SU-DHL-6 (cell line): ENCODE measurements around the gene CSTB.

ENCODE experiments used
- EZH2phosphoT487 ChIP-seq: fragments of 200-600 bp; sonication (generic), shearing (Covaris generic); conservative IDR thresholded peaks from 2 replicates; pipeline ENCODE4 v1.6.1; 2018; ENCODE audit warnings: mild to moderate bottlenecking, antibody characterized with exemption, low read length, moderate library complexity, mixed read lengths
- TF ChIP-seq, protein P1 (sequence below): fragments of 200-600 bp; sonication (generic); IDR thresholded peaks from one replicate; pipeline ENCODE4 v1.5.1; 2017; ENCODE audit warnings: antibody characterized with exemption, mild to moderate bottlenecking, low read length, moderate library complexity; ENCODE audit not compliant: insufficient read depth, poor library complexity, severe bottlenecking

- TF ChIP-seq, protein P1, sequence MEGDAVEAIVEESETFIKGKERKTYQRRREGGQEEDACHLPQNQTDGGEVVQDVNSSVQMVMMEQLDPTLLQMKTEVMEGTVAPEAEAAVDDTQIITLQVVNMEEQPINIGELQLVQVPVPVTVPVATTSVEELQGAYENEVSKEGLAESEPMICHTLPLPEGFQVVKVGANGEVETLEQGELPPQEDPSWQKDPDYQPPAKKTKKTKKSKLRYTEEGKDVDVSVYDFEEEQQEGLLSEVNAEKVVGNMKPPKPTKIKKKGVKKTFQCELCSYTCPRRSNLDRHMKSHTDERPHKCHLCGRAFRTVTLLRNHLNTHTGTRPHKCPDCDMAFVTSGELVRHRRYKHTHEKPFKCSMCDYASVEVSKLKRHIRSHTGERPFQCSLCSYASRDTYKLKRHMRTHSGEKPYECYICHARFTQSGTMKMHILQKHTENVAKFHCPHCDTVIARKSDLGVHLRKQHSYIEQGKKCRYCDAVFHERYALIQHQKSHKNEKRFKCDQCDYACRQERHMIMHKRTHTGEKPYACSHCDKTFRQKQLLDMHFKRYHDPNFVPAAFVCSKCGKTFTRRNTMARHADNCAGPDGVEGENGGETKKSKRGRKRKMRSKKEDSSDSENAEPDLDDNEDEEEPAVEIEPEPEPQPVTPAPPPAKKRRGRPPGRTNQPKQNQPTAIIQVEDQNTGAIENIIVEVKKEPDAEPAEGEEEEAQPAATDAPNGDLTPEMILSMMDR, result no peak
- no peak for TF ChIP-seq EZH2phosphoT487
These were observed 18.2 kb upstream of the CSTB start for GRCh38 chr21:43794311-43794710.
